Fibroblast of mammary gland (primary cell): Measurements from ENCODE around the gene PRKAG2.

Source experiments
- DNase-seq: peaks from one replicate; pipeline ENCODE4 v3.0.0-alpha.2; 2010; ENCODE audit warnings: low read depth
- H3K4me3 ChIP-seq: 2 replicates; pipeline ENCODE4 v1.5.1; 2011; ENCODE audit warnings: low read depth, mild to moderate bottlenecking, low read length, moderate library complexity; ENCODE audit not compliant: control insufficient read depth
- CTCF ChIP-seq: conservative IDR thresholded peaks from 2 replicates; pipeline ENCODE4 v1.5.1; 2011; ENCODE audit warnings: low read depth, low read length, inconsistent platforms; ENCODE audit not compliant: control insufficient read depth, insufficient read depth

The PRKAG2 gene

GRCh38 chr7:151556592-151556991 is 320.3 kb downstream of the PRKAG2 start:
- no peak for TF ChIP-seq CTCF
- no peak overlapping the region for H3K4me3 ChIP-seq
- no peak for DNase-seq

GRCh38 chr7:151553356-151553755 is 323.6 kb downstream of the PRKAG2 start:
- DNase-seq = no peak
- no peak overlapping the region for H3K4me3 ChIP-seq
- no peak for TF ChIP-seq CTCF

- TF ChIP-seq CTCF = no peak
- H3K4me3 ChIP-seq = no peak overlapping the region
- no peak for DNase-seq
Measured at GRCh38 chr7:151552352-151553028, 324.4 kb downstream of the PRKAG2 start.

GRCh38 chr7:151551820-151552219 is 325.1 kb downstream of the PRKAG2 start:
- no peak overlapping the region for H3K4me3 ChIP-seq
- peak; percentile 15 for DNase-seq
- TF ChIP-seq CTCF = no peak

- no peak overlapping the region for H3K4me3 ChIP-seq
- DNase-seq = peak; percentile 65
- TF ChIP-seq CTCF = no peak
Measured at GRCh38 chr7:151550656-151551286, 326.1 kb downstream of the PRKAG2 start.

- TF ChIP-seq CTCF = no peak
- no peak overlapping the region for H3K4me3 ChIP-seq
- DNase-seq = no peak
Measured at GRCh38 chr7:151549644-151550043, 327.3 kb downstream of the PRKAG2 start.
